NCI-H1105 treated with DMSO at 0.1 percent for 48 hours (cell line): Measurements from ENCODE around the gene NKIRAS2.
"Not testable (repeated sequence)": the region's sequence is repeated elsewhere in the genome, so short reads cannot be mapped to it uniquely, and the experiment has no call there.

Experiments used
- DNase-seq: peaks from one replicate; lab custom pipeline; 2025; lab: John Stamatoyannopoulos, UW

The NKIRAS2 gene

DNA sequence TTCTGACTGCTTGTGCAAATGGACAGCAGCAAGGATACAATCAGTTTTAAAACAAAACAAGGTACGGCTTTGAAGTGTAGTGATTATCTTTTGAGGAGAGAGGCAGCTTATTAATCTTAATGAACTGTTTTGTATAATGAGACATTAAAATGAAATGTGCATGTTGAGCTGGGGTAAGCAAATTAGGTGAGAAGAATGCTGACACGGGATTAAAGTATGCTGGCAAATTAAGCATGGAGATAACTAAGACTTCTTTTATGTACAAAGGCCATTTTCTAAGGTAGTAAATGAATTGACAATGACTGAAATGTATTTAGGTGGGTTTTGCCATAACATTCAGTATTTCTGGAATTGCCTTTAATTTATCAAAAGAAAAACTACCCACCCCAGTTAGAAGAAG is 21.4 kb upstream of the NKIRAS2 start:
- no peak for DNase-seq

GRCh38 chr17:42000413-42001133 is 19.3 kb upstream of the NKIRAS2 start:
- no peak for DNase-seq

DNA sequence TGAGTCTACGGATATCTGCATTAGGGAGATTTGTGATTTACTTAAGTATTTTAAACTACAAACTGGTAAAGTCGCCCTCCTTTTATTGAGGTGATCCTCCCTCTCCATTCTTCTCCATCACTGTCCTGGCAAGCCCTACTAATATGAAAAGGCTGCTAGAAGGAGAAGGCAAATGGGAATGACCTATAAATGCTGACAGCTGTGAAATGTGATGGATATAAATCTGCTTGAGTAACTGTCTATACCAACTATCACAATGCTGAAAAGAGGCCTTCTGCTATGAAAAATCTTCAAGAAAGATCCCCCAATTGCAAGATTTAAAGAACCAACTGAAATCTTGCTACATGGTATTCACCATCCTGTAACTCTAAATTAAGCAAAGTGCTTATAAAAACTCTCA is 18.2 kb upstream of the NKIRAS2 start:
- no peak for DNase-seq

DNA sequence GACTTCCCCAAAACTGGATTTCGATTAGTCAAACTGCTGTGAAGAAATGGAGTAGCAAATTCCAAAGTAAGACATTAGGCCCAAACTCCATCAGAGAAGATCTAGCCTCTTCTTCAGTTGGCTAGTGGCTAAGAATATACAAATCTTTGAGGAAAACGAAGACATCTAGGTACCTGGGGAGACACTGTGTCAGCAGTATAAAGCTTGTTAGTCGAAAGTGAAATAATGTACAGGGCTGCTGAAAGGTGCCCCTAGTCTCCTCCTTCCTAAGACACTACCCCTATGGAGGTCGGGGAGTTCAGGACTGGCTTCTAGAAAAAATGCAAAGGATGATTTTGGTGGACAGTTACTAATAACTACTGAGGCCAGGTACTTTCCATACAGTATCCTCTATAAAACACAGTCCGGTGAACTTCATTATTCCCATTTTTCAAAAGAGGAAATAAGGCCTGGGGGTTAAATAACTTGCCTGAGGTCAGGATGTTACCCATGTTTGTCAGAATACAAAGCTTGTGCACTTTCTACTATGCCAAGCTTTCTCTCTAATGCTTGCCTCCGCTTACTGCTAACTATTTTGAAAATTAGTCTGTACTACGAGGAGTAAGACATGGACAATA is 17.6 kb upstream of the NKIRAS2 start:
- no peak for DNase-seq

GRCh38 chr17:42002792-42003301 is 17.0 kb upstream of the NKIRAS2 start:
- DNase-seq = no peak

GRCh38 chr17:42005166-42005565 is 14.7 kb upstream of the NKIRAS2 start:
- DNase-seq = no peak

GRCh38 chr17:42009170-42009569 is 10.7 kb upstream of the NKIRAS2 start:
- DNase-seq = no peak

- not testable (repeated sequence) for DNase-seq
Measured at GRCh38 chr17:42010266-42010680, 9.6 kb upstream of the NKIRAS2 start.

DNA sequence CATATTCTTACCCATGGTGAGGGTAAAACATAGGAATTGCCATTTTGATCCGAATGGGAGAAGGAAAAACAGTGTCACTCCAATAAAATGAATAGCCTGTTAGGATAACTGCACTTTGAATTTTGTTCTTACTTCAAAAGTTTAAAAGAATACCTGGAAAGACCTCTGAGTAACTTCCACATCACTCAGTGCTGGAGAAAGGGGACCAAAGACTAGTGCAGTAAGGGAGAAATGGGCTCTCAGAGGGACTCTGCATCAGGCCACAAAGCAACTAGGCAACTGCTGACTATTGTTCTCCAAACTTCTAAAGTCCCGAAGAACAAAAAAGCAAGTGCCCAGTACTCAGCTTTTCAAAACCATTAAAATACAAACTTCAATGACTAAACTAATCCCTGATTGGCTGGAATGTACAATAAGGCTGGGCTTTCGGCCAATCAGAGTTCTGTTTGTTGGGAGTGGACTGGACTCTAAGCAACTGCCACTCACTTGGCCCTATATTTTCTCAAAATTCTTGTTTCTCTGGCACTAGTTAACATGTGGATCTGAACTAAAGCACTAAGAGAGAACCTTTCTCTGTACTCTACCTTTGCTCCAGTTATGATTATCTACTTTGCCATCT is 8.9 kb upstream of the NKIRAS2 start:
- DNase-seq = no peak

GRCh38 chr17:42012363-42012762 is 7.5 kb upstream of the NKIRAS2 start:
- not testable (repeated sequence) for DNase-seq

DNA sequence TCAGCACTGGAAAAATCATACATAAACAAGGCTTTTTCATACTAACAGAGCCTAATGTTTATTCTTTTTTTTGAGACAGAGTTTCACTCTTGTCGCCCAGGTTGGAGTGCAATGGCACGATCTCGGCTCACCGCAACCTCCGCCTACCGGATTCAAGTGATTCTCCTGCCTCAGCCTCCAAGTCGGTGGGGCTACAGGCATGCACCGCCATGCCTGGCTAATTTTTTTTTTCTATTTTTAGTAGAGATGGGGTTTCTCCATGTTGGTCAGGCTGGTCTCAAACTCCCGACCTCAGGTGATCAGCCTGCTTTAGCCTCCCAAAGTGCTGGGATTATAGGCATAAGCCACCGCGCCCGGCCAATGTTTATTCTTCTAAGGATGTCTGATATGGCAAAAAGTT is 6.2 kb upstream of the NKIRAS2 start:
- not testable (repeated sequence) for DNase-seq

DNA sequence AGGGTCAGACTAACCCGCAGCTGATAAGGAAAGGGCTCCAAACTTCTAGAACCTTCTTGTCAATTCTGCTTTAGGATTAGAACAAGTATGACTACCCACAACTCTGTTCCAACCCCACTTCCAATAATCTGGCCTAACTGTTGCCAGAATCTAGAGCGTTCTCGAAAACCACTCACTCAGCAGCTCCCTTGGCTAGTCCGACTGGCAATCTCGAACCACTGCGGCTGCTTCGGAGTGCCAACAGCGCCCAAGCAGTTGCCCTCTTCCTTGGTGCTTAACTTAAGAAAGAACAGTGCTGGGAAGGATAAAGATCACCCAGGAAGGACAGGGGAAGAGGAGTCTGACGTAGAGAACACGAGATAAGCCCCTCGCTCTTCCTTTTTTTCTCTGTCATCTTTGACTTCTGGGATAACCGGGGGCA is 3.5 kb upstream of the NKIRAS2 start:
- no peak for DNase-seq

- DNase-seq = peak; percentile 93
Measured at GRCh38 chr17:42016941-42017865, 2.7 kb upstream of the NKIRAS2 start, which contains the start of gene DNAJC7. Gene DNAJC7, minus strand, starts transcription at chr17:42017439. Its CDS starts 23 bp downstream, at chr17:42017416.

- DNase-seq = no peak
Measured at GRCh38 chr17:42017866-42018200, 2.1 kb upstream of the NKIRAS2 start.

DNA sequence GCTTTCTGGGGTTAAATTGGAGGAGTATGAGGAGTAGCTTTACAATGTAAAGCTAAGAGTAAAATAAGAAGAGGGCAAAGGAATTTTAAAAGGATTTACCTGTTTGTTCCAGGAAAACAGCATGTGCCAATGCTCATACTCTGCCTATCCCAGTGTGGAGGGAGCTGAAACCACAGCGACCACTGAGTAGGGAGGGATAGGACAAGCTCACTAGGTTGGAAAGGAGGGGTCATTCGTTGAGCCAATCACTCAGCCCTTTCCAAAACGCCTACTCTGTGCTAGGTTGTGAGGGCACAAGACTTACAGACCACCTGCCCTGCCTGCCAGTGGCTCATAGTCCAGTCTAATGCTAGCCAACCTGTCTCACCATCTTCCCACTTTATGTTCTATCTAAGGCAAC is 1.6 kb upstream of the NKIRAS2 start:
- no peak for DNase-seq

GRCh38 chr17:42018988-42019387 is 902 bp upstream of the NKIRAS2 start:
- no peak for DNase-seq

GRCh38 chr17:42020845-42021244 is 955 bp downstream of the NKIRAS2 start:
- not testable (repeated sequence) for DNase-seq

- DNase-seq = no peak
Measured at GRCh38 chr17:42023524-42024349, 3.8 kb downstream of the NKIRAS2 start.

DNA sequence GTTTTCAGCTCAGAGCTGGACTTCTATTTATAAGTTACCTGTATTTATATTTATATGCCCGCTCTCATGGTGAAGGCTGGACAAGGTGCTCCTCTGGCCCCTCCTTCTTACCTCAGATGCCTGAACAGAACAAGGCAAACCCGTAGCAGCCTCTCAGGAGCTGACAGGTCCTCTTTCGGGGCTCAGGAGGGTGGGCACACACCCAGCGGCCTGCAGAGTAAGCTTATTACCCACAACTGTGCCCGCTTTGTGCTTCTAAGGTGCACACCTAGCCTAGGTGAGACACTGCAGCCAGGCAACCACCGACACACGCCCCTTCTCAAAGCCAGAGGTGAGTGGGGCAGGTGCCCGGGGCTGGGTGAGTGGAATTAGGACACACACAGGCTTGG is 5.3 kb downstream of the NKIRAS2 start:
- no peak for DNase-seq

DNA sequence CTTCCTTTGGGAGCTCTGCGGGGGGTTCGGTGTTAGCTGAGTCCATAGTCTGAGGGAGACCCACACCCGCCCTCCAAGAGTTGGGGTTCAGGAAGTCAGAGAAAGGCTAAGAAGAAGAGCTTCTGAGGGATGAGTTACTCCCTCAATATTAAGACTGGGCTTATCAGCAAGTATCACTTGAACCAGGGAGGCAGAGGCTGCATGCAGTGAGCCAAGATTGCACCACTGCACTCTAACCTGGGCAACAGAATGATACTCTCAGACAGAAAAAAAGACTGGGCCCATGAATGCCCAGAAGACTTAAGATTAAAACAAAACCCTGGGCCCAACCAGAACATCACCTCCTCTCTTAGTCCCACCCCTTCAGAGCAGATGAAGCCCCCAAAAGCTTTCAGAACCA is 6.0 kb downstream of the NKIRAS2 start:
- no peak for DNase-seq
